GM12865 (cell line): Measurements from ENCODE around the gene CITED4.

Experiments
- DNase-seq: peaks from one replicate; pipeline ENCODE4 v3.0.0; 2010; ENCODE audit warnings: low read depth
- H3K4me3 ChIP-seq: 2 replicates; pipeline ENCODE4 v1.5.1; 2011; ENCODE audit warnings: mild to moderate bottlenecking, low read depth, low read length, control low read depth
- TF ChIP-seq, protein P1 (sequence below): IDR thresholded peaks from 2 replicates; pipeline ENCODE4 v1.5.1; 2011; ENCODE audit warnings: low read length, control low read depth, low read depth, inconsistent platforms; ENCODE audit not compliant: insufficient read depth; ENCODE audit errors: missing control alignments

Gene CITED4

DNA sequence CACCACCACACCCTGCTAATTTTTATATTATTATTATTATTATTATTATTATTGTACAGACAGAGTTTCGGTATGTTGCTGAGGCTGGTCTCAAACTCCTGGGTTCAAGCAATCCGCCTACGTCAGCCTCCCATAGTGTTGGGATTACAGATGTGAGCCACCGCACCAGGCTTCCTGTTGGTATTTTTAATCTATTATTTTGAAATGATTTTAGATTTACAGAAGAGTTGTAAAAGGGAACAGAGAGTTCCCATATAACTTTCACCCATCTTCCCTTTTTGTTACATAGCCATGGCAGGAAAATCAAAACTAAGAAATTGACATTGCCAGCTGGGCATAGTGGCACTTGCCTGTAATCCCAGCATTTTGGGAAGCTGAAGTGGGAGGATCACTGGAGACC, 42.9 kb upstream of the CITED4 start:
- no peak overlapping the region for H3K4me3 ChIP-seq
- TF ChIP-seq, protein P1, sequence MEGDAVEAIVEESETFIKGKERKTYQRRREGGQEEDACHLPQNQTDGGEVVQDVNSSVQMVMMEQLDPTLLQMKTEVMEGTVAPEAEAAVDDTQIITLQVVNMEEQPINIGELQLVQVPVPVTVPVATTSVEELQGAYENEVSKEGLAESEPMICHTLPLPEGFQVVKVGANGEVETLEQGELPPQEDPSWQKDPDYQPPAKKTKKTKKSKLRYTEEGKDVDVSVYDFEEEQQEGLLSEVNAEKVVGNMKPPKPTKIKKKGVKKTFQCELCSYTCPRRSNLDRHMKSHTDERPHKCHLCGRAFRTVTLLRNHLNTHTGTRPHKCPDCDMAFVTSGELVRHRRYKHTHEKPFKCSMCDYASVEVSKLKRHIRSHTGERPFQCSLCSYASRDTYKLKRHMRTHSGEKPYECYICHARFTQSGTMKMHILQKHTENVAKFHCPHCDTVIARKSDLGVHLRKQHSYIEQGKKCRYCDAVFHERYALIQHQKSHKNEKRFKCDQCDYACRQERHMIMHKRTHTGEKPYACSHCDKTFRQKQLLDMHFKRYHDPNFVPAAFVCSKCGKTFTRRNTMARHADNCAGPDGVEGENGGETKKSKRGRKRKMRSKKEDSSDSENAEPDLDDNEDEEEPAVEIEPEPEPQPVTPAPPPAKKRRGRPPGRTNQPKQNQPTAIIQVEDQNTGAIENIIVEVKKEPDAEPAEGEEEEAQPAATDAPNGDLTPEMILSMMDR = no peak
- DNase-seq = no peak

DNA sequence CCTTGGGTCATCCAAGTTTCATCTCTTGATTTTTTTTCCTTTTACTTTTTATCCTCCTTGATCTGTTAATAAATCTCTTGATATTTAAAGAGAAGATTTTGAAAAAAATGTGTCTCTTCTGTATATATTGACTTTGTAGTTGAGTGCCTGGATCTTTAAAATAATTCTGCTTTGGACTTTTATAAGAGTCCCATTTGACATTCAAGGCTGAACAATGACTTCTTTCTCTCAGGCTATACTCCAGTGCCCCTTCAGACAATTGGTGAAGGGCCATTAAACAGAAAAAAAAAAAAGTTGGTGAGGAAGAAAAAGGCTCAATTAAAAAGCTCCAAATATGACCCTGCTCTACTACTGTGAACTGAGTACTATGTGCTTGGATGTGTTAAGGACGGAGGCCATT, 40.9 kb upstream of the CITED4 start:
- TF ChIP-seq, protein P1 = no peak
- H3K4me3 ChIP-seq = no peak overlapping the region
- DNase-seq = no peak

DNA sequence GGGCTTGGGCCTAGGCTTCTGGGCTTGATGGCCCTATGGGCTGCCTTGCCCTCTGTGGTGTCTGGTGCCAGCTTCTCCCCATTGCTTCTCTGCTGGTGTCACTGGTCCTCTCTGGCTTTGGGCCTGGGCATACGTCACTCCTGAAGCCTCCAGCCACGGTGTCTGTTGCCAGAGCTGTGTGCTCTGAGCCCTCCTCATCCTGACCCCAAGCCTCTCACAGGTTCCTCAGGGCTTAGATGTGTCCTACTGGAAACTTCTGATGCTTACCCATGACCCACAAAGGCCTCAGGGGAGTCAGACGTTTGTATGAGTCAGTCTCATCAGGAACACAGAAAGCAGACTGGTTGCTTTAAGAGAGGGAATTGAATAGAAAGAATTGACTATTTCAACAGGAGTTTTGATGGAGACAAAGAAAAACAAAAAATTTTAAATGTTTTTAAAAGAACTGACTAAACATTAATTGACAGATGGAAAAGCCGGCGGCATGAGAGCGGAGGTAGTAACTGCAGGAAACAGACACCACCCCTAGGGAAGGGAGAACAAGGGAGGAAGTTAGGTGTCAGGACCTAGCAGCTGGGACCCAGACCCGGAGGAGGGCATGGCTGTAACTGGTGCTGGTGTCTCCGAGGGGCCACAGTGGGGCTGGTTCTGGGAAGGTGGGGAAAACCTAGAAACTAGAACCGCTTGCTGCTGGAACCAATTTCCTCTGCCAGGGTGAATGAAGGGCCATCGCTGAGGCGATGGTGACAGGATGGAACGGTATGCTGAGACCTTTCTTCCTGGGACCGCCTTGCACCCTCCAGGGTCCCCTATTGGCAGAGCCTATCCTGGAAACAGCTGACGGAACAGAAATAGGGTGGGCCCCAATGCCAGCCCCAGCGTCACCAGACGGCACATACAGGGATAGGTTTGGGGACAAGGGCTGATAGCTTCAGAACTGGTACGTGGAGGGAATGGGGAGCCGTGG, 40.0 kb upstream of the CITED4 start:
- no peak overlapping the region for H3K4me3 ChIP-seq
- peak; percentile 21 for DNase-seq
- TF ChIP-seq, protein P1 = no peak

DNA sequence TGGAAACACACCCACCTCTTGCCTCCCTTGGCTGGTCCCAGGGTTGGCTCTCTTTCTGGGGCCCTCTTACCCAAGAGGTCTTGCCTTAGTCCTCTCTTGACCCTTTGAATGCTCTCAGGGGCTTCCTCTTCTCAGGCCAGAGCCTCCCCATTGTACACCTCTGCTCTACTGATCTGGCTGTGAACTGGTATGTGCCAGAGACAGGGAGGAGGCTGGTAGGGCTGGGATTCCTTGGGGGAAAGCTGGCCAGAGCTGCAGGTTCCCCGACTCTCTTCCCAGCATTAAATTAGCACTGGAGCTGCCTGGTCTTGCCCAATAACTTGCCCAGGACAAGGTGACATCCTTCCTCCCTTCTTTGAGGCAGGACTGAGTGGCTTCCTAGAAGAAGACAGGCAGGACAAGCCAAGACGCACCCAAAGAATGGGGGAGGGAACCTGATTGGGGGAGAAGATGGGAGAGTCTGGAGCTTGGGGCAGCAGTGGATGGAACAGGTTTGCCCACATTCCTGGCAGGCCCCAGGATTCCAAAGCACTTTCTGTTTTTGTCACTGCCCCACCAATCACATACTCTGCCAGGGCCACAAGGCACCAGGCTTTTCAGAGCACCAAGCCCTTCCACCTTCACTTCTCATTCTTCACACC, 37.2 kb upstream of the CITED4 start:
- DNase-seq = no peak
- no peak overlapping the region for H3K4me3 ChIP-seq

DNA sequence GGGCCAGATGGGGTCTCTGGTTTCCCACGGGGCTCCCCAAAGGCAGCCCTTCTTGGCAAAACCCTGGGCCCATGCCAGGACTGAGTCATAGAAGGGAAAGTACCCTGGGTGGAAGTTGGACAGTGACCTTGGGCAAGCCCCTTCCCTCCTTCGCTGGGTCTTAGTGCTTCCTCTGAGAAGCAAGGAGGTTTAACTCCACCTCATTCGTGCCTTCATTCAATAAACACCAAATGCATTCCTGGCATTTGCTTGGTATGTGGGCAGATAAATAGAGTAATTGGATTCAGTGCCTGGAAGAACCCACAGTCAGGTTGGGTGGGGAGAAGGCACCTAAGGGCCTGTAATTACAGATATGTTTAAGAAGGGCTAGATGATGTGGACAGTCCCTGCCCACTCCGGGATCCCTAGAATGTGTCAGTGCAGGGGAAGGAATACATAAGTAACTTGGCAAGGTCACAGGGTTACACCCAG, 36.3 kb upstream of the CITED4 start:
- TF ChIP-seq, protein P1 = no peak
- peak; percentile 65 for DNase-seq
- H3K4me3 ChIP-seq = no peak overlapping the region

More for the DNA sequence above, 37.2 kb upstream of the CITED4 start:
- TF ChIP-seq, protein P1 = no peak

DNA sequence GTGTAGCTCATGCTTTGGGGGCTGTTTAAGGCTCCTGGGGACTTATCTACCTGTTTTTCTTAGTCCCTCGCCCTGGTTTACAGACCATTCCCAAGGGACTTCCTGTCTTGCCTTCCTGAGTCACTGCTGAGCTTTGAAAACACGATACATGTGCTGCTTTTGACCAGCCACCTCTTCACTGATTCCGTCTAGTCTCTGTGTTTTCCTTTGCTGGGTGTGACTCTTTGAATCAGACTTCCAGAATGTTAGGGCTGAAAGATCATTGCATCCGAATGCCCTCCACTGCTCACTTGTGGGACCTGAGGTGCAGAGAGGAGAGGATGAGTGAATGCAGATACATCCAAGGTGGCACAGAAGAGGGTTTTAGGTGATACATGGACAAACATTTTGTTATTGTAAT, 35.4 kb upstream of the CITED4 start:
- H3K4me3 ChIP-seq = no peak overlapping the region
- DNase-seq = no peak
- TF ChIP-seq, protein P1 = no peak
